Measurements from ENCODE around the gene RSRP1.
"Not testable (repeated sequence)": the region's sequence is repeated elsewhere in the genome, so short reads cannot be mapped to it uniquely, and the experiment has no call there.

The RSRP1 gene

GRCh38 chr1:25267288-25268142 lies 20.3 kb upstream of the RSRP1 start:
- H3K36me3 Mint-ChIP-seq, H3K27me3 Mint-ChIP-seq, H3K9me3 Mint-ChIP-seq: not testable (repeated sequence)
- Mint-ChIP-seq H3K4me3 (peak overlapping the region; percentile 78), H3K27ac (peak overlapping the region; percentile 85), H3K4me1 (peaks cover 10% of the 10 kb centered on the region)
- peak; percentile 89 for ATAC-seq

DNA sequence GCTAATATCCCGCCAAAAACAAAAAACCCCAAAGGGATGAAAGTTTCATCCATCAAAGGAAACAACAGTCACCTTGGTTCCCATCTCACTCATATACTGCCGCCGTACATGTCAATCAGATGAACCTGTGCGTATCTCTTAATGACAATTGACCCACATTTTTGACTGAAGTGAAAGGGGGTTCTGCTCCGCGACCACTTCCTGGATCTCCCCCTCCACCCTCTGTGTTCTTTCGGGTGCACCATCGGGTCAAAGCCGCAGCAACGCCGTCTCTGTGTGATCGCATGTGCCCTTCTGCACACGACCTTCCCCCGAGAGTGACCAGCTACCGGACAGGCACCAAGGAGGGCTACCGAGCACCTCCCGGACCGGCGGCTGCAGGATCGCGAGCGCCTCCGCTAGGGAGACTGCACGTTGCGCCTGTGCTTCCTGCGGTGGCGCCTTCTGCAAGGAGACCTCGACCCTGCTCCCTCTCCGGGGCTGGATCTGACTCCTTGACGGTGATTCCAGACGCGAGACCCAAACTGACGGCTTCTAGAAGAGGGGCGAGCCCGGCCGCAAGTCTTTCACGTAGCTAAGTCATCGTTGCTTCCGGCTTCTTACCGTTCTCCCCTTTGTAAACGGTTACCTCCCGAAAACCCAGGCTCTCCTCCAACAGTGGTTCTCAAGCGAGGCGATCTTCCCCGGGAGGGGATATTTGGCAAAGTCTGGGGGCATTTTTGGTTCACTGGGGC lies 19.5 kb upstream of the RSRP1 start:
- not testable (repeated sequence) for H3K9me3 Mint-ChIP-seq, H3K36me3 Mint-ChIP-seq, H3K27me3 Mint-ChIP-seq
- Mint-ChIP-seq H3K27ac (peak overlapping the region; percentile 74), H3K4me3 (peak overlapping the region; percentile 93), H3K4me1 (peaks cover 10% of the 10 kb centered on the region)
- peak; percentile 43 for ATAC-seq

GRCh38 chr1:25260336-25260735 lies 13.1 kb upstream of the RSRP1 start:
- H3K27me3 Mint-ChIP-seq, H3K36me3 Mint-ChIP-seq, H3K4me3 Mint-ChIP-seq, H3K9me3 Mint-ChIP-seq, H3K27ac Mint-ChIP-seq, ATAC-seq, H3K4me1 Mint-ChIP-seq: not testable (repeated sequence)

- not testable (repeated sequence) for ATAC-seq, H3K27me3 Mint-ChIP-seq, H3K4me1 Mint-ChIP-seq, H3K36me3 Mint-ChIP-seq, H3K4me3 Mint-ChIP-seq, H3K27ac Mint-ChIP-seq, H3K9me3 Mint-ChIP-seq
Observed at GRCh38 chr1:25259813-25260212, 12.6 kb upstream of the RSRP1 start.

- H3K27ac Mint-ChIP-seq: no peak overlapping the region
Observed at GRCh38 chr1:25257196-25257595, 9.9 kb upstream of the RSRP1 start.

DNA sequence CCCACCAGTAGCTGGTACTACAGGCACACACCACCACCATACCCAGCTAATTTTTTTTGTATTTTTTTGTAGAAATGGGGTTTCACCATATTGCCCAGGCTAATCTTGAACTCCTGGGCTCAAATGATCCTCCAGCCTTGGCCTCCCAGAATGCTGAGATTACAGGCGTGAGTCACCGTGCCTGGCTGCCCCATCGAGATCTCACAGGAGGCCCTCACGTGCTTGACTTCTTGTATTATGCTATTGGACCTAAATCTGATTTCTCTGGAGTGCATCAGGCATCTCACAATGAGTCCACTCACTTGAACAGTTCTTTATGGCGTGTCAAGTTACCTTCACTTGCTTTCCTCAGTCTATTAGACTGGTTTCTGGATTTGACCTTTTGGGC lies 9.3 kb upstream of the RSRP1 start:
- no peaks in the 10 kb centered on the region for H3K27me3 Mint-ChIP-seq
- peaks cover 6% of the 10 kb centered on the region for H3K4me1 Mint-ChIP-seq
- H3K27ac Mint-ChIP-seq: no peak overlapping the region
- ATAC-seq: no peak
- H3K9me3 Mint-ChIP-seq: no peaks in the 10 kb centered on the region
- no peaks in the 10 kb centered on the region for H3K36me3 Mint-ChIP-seq
- H3K4me3 Mint-ChIP-seq: no peak overlapping the region

More at GRCh38 chr1:25257196-25257595, 9.9 kb upstream of the RSRP1 start:
- Mint-ChIP-seq H3K9me3 (no peaks in the 10 kb centered on the region), H3K4me3 (no peak overlapping the region), H3K27me3 (no peaks in the 10 kb centered on the region), H3K36me3 (no peaks in the 10 kb centered on the region), H3K4me1 (peaks cover 6% of the 10 kb centered on the region)
- ATAC-seq: no peak

- no peaks in the 10 kb centered on the region for H3K9me3 Mint-ChIP-seq
- no peaks in the 10 kb centered on the region for H3K27me3 Mint-ChIP-seq
- H3K4me3 Mint-ChIP-seq: no peak overlapping the region
- ATAC-seq: no peak
- no peaks in the 10 kb centered on the region for H3K36me3 Mint-ChIP-seq
- no peak overlapping the region for H3K27ac Mint-ChIP-seq
- H3K4me1 Mint-ChIP-seq: peaks cover 5% of the 10 kb centered on the region
Observed at GRCh38 chr1:25255706-25256577, 8.7 kb upstream of the RSRP1 start.

DNA sequence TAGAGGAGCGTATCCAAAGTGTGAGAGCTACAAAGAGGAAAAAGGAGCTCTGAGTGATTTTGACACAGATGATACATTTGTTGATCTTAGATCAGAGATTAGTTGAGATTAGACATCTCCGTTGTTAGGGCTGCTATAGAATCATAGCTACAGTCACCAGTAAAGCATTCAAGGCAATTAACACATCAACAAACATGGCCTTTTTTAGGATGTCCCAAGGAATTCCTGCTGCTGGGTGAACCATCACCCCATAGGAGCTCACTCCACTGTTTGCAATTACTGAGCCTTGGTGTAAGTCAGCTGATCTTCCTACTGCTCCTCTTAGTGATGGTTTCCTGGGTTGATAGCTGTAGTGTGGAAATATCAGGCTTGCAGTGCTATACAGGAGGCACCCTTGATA lies 6.7 kb upstream of the RSRP1 start:
- H3K27me3 Mint-ChIP-seq: no peaks in the 10 kb centered on the region
- H3K9me3 Mint-ChIP-seq: no peaks in the 10 kb centered on the region

DNA sequence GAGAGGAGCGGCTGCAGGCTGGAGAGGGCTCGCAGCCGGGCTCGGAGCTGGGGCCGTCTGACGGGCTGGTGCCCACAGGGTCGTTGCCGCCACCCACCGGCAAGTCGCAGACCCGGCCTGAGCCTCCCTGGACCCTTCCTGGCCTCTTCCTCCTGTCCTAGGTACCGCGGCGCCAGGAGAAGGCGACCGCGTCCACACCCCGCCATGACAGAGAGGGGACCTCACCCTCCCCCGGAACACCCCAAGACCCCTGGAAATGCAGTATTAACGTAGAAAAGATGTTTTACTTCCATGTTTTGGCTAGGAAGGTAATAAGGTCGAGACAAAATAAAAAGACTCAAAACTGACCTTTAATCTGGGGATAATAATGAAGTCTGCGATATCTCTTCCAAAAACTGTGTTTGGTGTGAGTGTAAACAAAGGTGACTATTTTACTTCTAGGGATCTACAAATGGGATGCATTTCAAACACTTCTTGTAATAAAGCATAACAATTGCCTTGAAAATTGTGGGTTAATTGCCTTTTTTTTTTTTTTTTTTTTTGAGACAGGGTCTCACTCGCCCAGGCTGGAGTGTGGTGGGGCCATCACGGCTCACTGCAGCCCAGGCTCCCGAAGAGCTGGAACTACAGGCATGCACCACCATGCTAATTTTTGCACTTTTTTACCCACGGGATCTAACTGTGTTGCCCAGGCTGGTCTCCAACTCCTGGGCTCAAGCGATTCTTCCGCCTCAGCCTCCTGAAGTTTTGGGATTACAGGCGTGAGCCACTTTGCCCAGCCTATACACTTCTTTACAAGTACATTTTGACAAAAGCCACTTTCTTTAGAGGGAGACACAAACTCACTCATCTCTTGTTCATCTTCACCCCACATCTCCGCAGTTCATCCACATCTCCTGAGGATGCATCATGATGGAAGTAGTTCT lies 838 bp upstream of the RSRP1 start:
- Mint-ChIP-seq H3K4me1 (peaks cover 33% of the 10 kb centered on the region), H3K36me3 (peaks cover 37% of the 10 kb centered on the region), H3K4me3 (peak overlapping the region; percentile 99), H3K27me3 (no peaks in the 10 kb centered on the region), H3K27ac (peak overlapping the region; percentile 100), H3K9me3 (no peaks in the 10 kb centered on the region)
- ATAC-seq: no peak

More for the DNA sequence above, 6.7 kb upstream of the RSRP1 start:
- Mint-ChIP-seq H3K27ac (no peak overlapping the region), H3K4me3 (no peak overlapping the region), H3K4me1 (no peaks in the 10 kb centered on the region), H3K36me3 (no peaks in the 10 kb centered on the region)
- ATAC-seq: no peak

DNA sequence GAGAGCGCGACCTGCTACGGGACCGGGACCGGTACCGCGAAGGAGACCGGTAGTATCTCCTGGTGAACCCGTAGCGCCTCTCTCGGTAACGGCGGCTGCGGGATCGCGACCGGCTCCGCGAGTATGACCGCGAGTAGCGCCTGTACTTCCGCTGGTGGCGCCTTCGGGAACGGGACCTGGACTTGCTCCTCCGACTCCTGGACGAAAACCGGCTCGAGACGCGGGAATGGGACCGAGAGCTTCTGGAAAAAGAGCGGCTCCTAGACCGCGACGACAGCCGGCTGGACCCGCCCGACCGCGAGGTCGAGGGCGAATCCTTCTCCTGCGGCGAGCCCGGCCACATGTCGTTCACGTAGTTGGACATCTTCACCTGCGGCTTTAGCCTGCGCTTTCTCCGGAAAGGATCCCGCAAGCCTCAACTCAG lies 642 bp downstream of the RSRP1 start:
- Mint-ChIP-seq H3K27ac (peak overlapping the region; percentile 100), H3K4me3 (peak overlapping the region; percentile 99), H3K36me3 (peaks cover 47% of the 10 kb centered on the region), H3K9me3 (no peaks in the 10 kb centered on the region), H3K27me3 (no peaks in the 10 kb centered on the region), H3K4me1 (peaks cover 40% of the 10 kb centered on the region)
- ATAC-seq: no peak

- H3K27ac Mint-ChIP-seq: peak overlapping the region; percentile 100
- no peaks in the 10 kb centered on the region for H3K27me3 Mint-ChIP-seq
- H3K9me3 Mint-ChIP-seq: no peaks in the 10 kb centered on the region
- peaks cover 45% of the 10 kb centered on the region for H3K4me1 Mint-ChIP-seq
- peaks cover 52% of the 10 kb centered on the region for H3K36me3 Mint-ChIP-seq
- ATAC-seq: no peak
- H3K4me3 Mint-ChIP-seq: peak overlapping the region; percentile 99
Observed at GRCh38 chr1:25245809-25246599, 1.2 kb downstream of the RSRP1 start.

- H3K36me3 Mint-ChIP-seq: peaks cover 53% of the 10 kb centered on the region
- H3K27me3 Mint-ChIP-seq: no peaks in the 10 kb centered on the region
- H3K27ac Mint-ChIP-seq: peak overlapping the region; percentile 100
- ATAC-seq: no peak
- H3K4me1 Mint-ChIP-seq: peaks cover 51% of the 10 kb centered on the region
- peak overlapping the region; percentile 99 for H3K4me3 Mint-ChIP-seq
- H3K9me3 Mint-ChIP-seq: no peaks in the 10 kb centered on the region
Observed at GRCh38 chr1:25245393-25245792, 1.9 kb downstream of the RSRP1 start.

GRCh38 chr1:25243907-25244306 lies 3.3 kb downstream of the RSRP1 start:
- Mint-ChIP-seq H3K4me1 (peaks cover 66% of the 10 kb centered on the region), H3K9me3 (no peaks in the 10 kb centered on the region), H3K4me3 (no peak overlapping the region), H3K36me3 (peaks cover 53% of the 10 kb centered on the region), H3K27ac (no peak overlapping the region), H3K27me3 (no peaks in the 10 kb centered on the region)
- ATAC-seq: no peak
